Measurements from ENCODE around the gene BANF2. TPM values are rescaled to one million over a fixed set of nuclear protein-coding genes. Genes with fewer than 3 reads are reported as not detected.
A peak's percentile ranks its signal among the peaks of the same experiment; 100 is the strongest.

BANF2 gene
- total RNA-seq, 1 donor from 2014 or later = not detected

GRCh38 chr20:17709361-17710293 is 9.9 kb downstream of the BANF2 start:
- no peak for TF ChIP-seq CTCF (conservative IDR thresholded peaks at IDR 0.05)
- Mint-ChIP-seq H3K27ac (peak overlapping the region; percentile 55), H3K9me3 (no peaks in the 10 kb centered on the region), H3K4me1 (ENCODE audit: unreplicated experiment) (peaks cover 21% of the 10 kb centered on the region), H3K4me3 (no peak overlapping the region), H3K27me3 (no peaks in the 10 kb centered on the region), H3K36me3 (no peaks in the 10 kb centered on the region)
- DNase-seq (ENCODE audit: extremely low spot score, unreplicated experiment) = no peak

- Mint-ChIP-seq H3K27me3 (no peaks in the 10 kb centered on the region), H3K9me3 (no peaks in the 10 kb centered on the region), H3K4me3 (peak overlapping the region; percentile 51), H3K27ac (peak overlapping the region; percentile 85), H3K36me3 (no peaks in the 10 kb centered on the region), H3K4me1 (ENCODE audit: unreplicated experiment) (peaks cover 21% of the 10 kb centered on the region)
- TF ChIP-seq CTCF (conservative IDR thresholded peaks at IDR 0.05) = no peak
- DNase-seq (ENCODE audit: extremely low spot score, unreplicated experiment) = no peak
These were observed 10.9 kb downstream of the BANF2 start for GRCh38 chr20:17710379-17711266.

- no peaks in the 10 kb centered on the region for H3K36me3 Mint-ChIP-seq
- H3K4me1 Mint-ChIP-seq (ENCODE audit: unreplicated experiment) = peaks cover 21% of the 10 kb centered on the region
- DNase-seq (ENCODE audit: extremely low spot score, unreplicated experiment) = no peak
- no peaks in the 10 kb centered on the region for H3K27me3 Mint-ChIP-seq
- H3K9me3 Mint-ChIP-seq = no peaks in the 10 kb centered on the region
- H3K4me3 Mint-ChIP-seq = no peak overlapping the region
- H3K27ac Mint-ChIP-seq = no peak overlapping the region
- no peak for TF ChIP-seq CTCF (conservative IDR thresholded peaks at IDR 0.05)
These were observed 11.5 kb downstream of the BANF2 start for GRCh38 chr20:17711267-17711627.

- peaks cover 21% of the 10 kb centered on the region for H3K4me1 Mint-ChIP-seq (ENCODE audit: unreplicated experiment)
- H3K9me3 Mint-ChIP-seq = no peaks in the 10 kb centered on the region
- H3K4me3 Mint-ChIP-seq = no peak overlapping the region
- no peak for TF ChIP-seq CTCF (conservative IDR thresholded peaks at IDR 0.05)
- H3K27me3 Mint-ChIP-seq = no peaks in the 10 kb centered on the region
- no peak for DNase-seq (ENCODE audit: extremely low spot score, unreplicated experiment)
- no peak overlapping the region for H3K27ac Mint-ChIP-seq
- no peaks in the 10 kb centered on the region for H3K36me3 Mint-ChIP-seq
These were observed 12.4 kb downstream of the BANF2 start for GRCh38 chr20:17712201-17712600.

- Mint-ChIP-seq H3K4me1 (ENCODE audit: unreplicated experiment) (peaks cover 21% of the 10 kb centered on the region), H3K27ac (no peak overlapping the region), H3K36me3 (no peaks in the 10 kb centered on the region), H3K4me3 (no peak overlapping the region), H3K27me3 (no peaks in the 10 kb centered on the region), H3K9me3 (no peaks in the 10 kb centered on the region)
- TF ChIP-seq CTCF (conservative IDR thresholded peaks at IDR 0.05) = no peak
- DNase-seq (ENCODE audit: extremely low spot score, unreplicated experiment) = no peak
These were observed 12.9 kb downstream of the BANF2 start for GRCh38 chr20:17712708-17713107.

Measured in type B pancreatic cell (in vitro differentiated cells).